Endodermal cell (in vitro differentiated cells): ENCODE measurements around the gene KIF26B. TPM values are rescaled to one million over a fixed set of nuclear protein-coding genes. Genes with fewer than 3 reads are reported as not detected.
A peak's percentile ranks its signal among the peaks of the same experiment; 100 is the strongest.

ENCODE experiments used
- DNase-seq: peaks from one replicate; pipeline ENCODE4 v3.0.0-alpha.2; 2017
- H3K27ac ChIP-seq: 2 replicates; pipeline ENCODE4 v1.5.1; 2013; ENCODE audit warnings: mild to moderate bottlenecking, low read depth, low read length, moderate library complexity
- H3K27me3 ChIP-seq: 2 replicates; pipeline ENCODE4 v1.6.1; 2013; ENCODE audit warnings: mild to moderate bottlenecking, low read length, moderate library complexity; ENCODE audit not compliant: insufficient read depth, control insufficient read depth, poor library complexity, severe bottlenecking
- H3K36me3 ChIP-seq: 2 replicates; pipeline ENCODE4 v1.7.0; 2013; ENCODE audit warnings: mild to moderate bottlenecking, low read length, moderate library complexity; ENCODE audit not compliant: control insufficient read depth, insufficient read depth
- H3K4me1 ChIP-seq: one replicate; pipeline ENCODE4 v1.7.0; 2013; ENCODE audit warnings: low read length; ENCODE audit not compliant: control insufficient read depth, insufficient read depth
- H3K4me3 ChIP-seq: 2 replicates; pipeline ENCODE4 v1.5.1; 2013; ENCODE audit warnings: mild to moderate bottlenecking, low read length, moderate library complexity
- H3K9ac ChIP-seq: 2 replicates; pipeline ENCODE4 v1.6.1; 2013; ENCODE audit warnings: mild to moderate bottlenecking, low read length, moderate library complexity; ENCODE audit not compliant: poor library complexity, severe bottlenecking; ENCODE audit errors: extremely low read depth
- H3K9me3 ChIP-seq: 2 replicates; pipeline ENCODE4 v1.6.1; 2013; ENCODE audit warnings: mild to moderate bottlenecking, low read length, moderate library complexity; ENCODE audit not compliant: control insufficient read depth
- H3K27ac Mint-ChIP-seq: 2 replicates; pipeline ENCODE4 v1.8.0; 2020; ENCODE audit warnings: mixed read lengths
- H3K27me3 Mint-ChIP-seq: 2 replicates; pipeline ENCODE4 v1.8.0; 2021; ENCODE audit warnings: mild to moderate bottlenecking, mixed read lengths; ENCODE audit not compliant: insufficient read depth
- H3K36me3 Mint-ChIP-seq: 2 replicates; pipeline ENCODE4 v1.8.0; 2020; ENCODE audit warnings: low read depth, mixed read lengths
- H3K4me1 Mint-ChIP-seq: 2 replicates; pipeline ENCODE4 v1.8.0; 2020; ENCODE audit warnings: mixed read lengths
- H3K4me3 Mint-ChIP-seq: 2 replicates; pipeline ENCODE4 v1.8.0; 2020; ENCODE audit warnings: mild to moderate bottlenecking, moderate library complexity, mixed read lengths
- H3K9me3 Mint-ChIP-seq: 2 replicates; pipeline ENCODE4 v1.8.0; 2020; ENCODE audit warnings: mild to moderate bottlenecking, mixed read lengths
- CTCF ChIP-seq: fragments of 200-600 bp; sonication (generic); conservative IDR thresholded peaks from 2 replicates; pipeline ENCODE4 v1.5.0; 2021; ENCODE audit warnings: antibody characterized with exemption, mild to moderate bottlenecking
- WGBS, 2 experiments: methylation state at CpG; one replicate each; pipeline versions ENCODE4 v1.1.5 to v1.1.7; 2013; ENCODE audit warnings: missing lambda C conversion rate in 2 of 2, mixed read lengths in 1 of 2; ENCODE audit not compliant: insufficient coverage in 1 of 2, insufficient read length in 1 of 2; 5-methylcytosine and 5-hydroxymethylcytosine counted together
- total RNA-seq, 2 donors: library from RNA; stranded (reverse); fragmentation: NEBNext Ultra II Directional in 1 of 2; extraction: Animal tissue kit (Norgen Biotek cat#: 25700) in 1 of 2; gene quantifications; 2 replicates in 1 of 2; 3 replicates in 1 of 2; pipeline ENCODE4 v1.2.1, GENCODE V29; 2021

The KIF26B gene
- total RNA-seq, 2 donors from 2014 or later = 12.3 to 21.0 TPM

GRCh38 chr1:245583081-245583480, 428.3 kb downstream of the KIF26B start:
- H3K9me3 ChIP-seq = no peaks in the 10 kb centered on the region
- no peak for DNase-seq
- no peaks in the 10 kb centered on the region for H3K27me3 ChIP-seq
- no peaks in the 10 kb centered on the region for H3K4me1 ChIP-seq
- Mint-ChIP-seq H3K4me3 (no peak overlapping the region), H3K27ac (no peak overlapping the region), H3K9me3 (peaks cover 6% of the 10 kb centered on the region), H3K27me3 (peaks cover 8% of the 10 kb centered on the region), H3K36me3 (peaks cover 10% of the 10 kb centered on the region), H3K4me1 (peaks cover 4% of the 10 kb centered on the region)
- no peak overlapping the region for H3K27ac ChIP-seq
- H3K36me3 ChIP-seq = no peaks in the 10 kb centered on the region
- WGBS, 2 experiments = 88 to 97% methylated on average over 7 to 9 of the region's 9 CpGs
- no peak for TF ChIP-seq CTCF
- H3K4me3 ChIP-seq = no peak overlapping the region
- no peak overlapping the region for H3K9ac ChIP-seq

DNA sequence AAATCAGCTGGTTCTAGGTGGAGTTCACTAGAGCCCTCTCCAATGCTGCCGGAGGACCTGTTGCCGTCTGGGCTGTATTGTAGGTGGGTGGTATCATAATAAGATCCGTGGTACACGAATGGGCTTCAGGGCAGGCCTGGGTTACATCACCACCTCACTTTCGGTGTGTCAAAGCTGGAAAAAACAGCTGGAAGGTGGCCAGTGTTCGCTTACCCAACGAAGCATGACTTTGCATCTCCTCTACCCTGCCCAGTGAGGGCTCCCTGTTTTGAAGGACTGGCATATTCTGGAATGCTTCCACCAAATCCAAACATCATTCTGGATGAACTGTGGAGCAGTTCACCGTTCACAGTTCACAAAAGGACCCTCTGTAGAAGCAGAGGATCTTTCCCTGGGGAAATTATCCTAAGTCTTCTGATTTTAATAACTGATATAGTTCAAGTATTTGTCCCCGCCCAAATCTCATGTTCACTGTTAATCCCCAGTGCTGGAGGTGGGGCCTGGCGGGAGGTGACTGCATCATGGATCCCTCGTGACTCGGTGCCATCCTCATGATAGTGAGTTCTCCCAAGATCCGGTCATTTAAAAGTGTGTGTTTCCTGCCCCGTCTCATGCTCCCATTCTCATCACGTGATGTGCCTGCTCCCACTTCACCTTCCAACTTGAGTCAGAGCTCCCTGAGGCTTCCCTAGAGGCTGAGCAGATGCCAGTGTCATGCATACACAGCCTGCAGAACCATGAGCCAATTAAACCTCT, 429.0 kb downstream of the KIF26B start:
- H3K4me3 Mint-ChIP-seq = no peak overlapping the region
- peaks cover 10% of the 10 kb centered on the region for H3K36me3 Mint-ChIP-seq
- no peak overlapping the region for H3K27ac Mint-ChIP-seq
- H3K9ac ChIP-seq = no peak overlapping the region
- WGBS, 2 experiments = 94 to 97% methylated on average over 12 to 15 of the region's 15 CpGs
- peaks cover 6% of the 10 kb centered on the region for H3K9me3 Mint-ChIP-seq
- H3K36me3 ChIP-seq = no peaks in the 10 kb centered on the region
- peaks cover 8% of the 10 kb centered on the region for H3K27me3 Mint-ChIP-seq
- H3K4me1 ChIP-seq = no peaks in the 10 kb centered on the region
- peaks cover 4% of the 10 kb centered on the region for H3K4me1 Mint-ChIP-seq
- H3K4me3 ChIP-seq = no peak overlapping the region
- no peaks in the 10 kb centered on the region for H3K9me3 ChIP-seq
- no peak for TF ChIP-seq CTCF
- no peak for DNase-seq
- no peak overlapping the region for H3K27ac ChIP-seq
- H3K27me3 ChIP-seq = no peaks in the 10 kb centered on the region

DNA sequence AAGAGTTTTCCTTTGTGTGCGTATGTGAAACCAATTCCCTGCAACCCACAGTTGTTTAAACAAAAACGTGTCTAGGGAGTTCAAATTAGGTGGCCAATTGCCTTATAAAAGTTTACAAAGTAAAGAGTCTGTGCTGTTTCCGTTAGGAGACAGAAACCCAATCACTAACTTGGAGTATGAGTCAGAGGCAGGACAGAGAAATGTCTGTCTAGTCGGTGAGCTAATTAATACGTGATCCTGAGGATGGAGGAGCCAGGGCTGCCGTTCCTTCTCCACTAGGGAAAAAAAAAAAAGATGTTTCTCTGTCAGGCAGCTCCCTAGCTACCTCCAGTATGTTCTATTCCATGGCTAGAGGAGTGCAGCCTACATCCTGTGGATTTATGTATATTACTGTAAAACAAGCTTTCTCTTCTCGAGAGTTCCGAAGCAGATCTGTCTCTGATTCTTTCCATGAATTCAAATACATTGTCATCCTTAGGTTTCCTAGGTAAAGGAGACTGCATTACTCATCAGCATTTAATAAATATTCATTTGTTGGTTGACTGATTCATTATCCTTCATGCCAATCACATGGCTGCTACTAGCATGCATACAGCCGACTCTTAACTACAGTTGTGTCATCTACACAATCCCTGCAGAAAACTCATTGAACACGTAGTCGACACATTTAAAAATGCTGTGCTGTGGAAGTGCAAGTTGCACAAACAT, 430.6 kb downstream of the KIF26B start:
- DNase-seq = no peak
- H3K9me3 Mint-ChIP-seq = peaks cover 6% of the 10 kb centered on the region
- H3K27ac ChIP-seq = peak overlapping the region; percentile 95
- H3K36me3 Mint-ChIP-seq = peaks cover 10% of the 10 kb centered on the region
- no peak overlapping the region for H3K27ac Mint-ChIP-seq
- no peaks in the 10 kb centered on the region for H3K4me1 ChIP-seq
- peaks cover 4% of the 10 kb centered on the region for H3K4me1 Mint-ChIP-seq
- no peaks in the 10 kb centered on the region for H3K9me3 ChIP-seq
- no peak overlapping the region for H3K4me3 Mint-ChIP-seq
- H3K36me3 ChIP-seq = no peaks in the 10 kb centered on the region
- no peak overlapping the region for H3K4me3 ChIP-seq
- peaks cover 4% of the 10 kb centered on the region for H3K27me3 Mint-ChIP-seq
- H3K9ac ChIP-seq = no peak overlapping the region
- 59 to 85% methylated on average over 8 to 11 of the region's 11 CpGs for WGBS, 2 experiments
- no peak for TF ChIP-seq CTCF
- H3K27me3 ChIP-seq = no peaks in the 10 kb centered on the region
